GM18858 (cell line): ENCODE data around the gene VPS26A.
"Not testable (repeated sequence)": the region's sequence is repeated elsewhere in the genome, so short reads cannot be mapped to it uniquely, and the experiment has no call there.

Experiments used
- ATAC-seq: cut with Tn5 transposase; IDR thresholded peaks from one replicate; pipeline ENCODE4 v1.9.1; 2021; ENCODE audit not compliant: unreplicated experiment

Gene VPS26A

GRCh38 chr10:69102440-69102839 lies 21.5 kb upstream of the VPS26A start:
- ATAC-seq, result no peak

DNA sequence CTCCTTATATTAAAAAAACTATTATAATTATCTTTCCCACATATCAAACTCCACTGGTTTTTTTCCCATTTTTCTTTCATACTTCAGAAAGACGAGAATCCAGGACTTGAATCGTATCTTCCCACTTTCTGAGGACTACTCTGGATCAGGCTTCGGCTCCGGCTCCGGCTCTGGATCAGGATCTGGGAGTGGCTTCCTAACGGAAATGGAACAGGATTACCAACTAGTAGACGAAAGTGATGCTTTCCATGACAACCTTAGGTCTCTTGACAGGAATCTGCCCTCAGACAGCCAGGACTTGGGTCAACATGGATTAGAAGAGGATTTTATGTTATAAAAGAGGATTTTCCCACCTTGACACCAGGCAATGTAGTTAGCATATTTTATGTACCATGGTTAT lies 20.2 kb upstream of the VPS26A start:
- ATAC-seq, result no peak

- no peak for ATAC-seq
Observed at GRCh38 chr10:69104994-69105790, 18.8 kb upstream of the VPS26A start.

DNA sequence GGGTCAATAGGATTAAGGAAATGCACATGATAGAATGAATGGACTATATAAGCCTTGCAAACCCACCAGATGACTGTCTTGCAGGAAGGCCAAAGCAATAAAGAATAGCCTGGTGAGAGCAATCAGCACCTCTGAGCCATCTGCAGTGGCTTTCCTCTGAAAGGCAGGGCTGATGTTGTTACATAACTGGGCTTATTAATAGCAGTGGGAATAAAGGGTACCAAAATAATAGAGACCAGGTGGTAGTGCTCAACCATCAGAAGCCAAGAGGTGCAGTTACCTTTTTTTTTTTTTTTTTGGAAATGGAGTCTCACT lies 16.8 kb upstream of the VPS26A start:
- ATAC-seq, result no peak

DNA sequence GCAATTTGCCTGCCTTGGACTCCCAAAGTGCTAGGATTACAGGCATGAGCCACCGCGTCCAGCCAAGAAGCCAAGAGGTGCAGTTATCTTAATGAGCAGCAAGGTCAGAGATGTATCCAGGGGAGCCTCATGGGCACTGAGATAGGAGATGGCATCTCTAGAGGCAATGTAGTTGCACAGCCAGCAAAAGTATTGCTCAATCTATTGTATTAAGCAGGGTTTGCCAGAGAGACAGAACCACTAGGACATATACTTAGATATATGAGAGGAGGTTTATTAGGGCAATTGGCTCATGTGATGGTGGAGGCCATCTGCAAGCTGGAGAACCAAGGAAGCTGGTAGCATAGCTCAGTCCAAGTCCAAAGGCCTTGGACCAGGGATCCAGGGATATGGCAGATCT lies 16.3 kb upstream of the VPS26A start:
- ATAC-seq, result no peak

GRCh38 chr10:69119896-69120295 lies 4.1 kb upstream of the VPS26A start:
- no peak for ATAC-seq

DNA sequence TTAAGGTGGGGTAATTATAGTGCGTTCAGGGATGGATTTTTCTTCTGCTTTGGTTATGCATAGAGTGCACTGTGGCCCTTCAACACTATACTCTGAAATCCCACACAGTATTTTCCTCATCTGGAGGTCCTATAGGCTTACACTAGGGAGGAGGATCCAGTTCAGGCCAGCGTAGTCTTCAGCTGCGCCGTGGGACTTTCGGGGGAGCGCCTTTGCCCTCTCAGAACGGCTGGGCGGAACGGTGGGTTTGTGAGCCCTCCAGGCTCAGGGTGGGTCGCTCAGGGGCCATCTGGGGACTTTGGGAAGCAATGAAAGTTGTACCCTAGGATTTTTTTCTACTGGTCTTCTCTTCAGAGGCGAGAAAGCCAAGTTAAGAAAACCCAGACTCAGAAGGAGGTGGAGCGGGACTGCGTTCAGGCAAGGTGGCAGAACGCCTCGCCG lies 652 bp upstream of the VPS26A start:
- peak; percentile 24 for ATAC-seq

DNA sequence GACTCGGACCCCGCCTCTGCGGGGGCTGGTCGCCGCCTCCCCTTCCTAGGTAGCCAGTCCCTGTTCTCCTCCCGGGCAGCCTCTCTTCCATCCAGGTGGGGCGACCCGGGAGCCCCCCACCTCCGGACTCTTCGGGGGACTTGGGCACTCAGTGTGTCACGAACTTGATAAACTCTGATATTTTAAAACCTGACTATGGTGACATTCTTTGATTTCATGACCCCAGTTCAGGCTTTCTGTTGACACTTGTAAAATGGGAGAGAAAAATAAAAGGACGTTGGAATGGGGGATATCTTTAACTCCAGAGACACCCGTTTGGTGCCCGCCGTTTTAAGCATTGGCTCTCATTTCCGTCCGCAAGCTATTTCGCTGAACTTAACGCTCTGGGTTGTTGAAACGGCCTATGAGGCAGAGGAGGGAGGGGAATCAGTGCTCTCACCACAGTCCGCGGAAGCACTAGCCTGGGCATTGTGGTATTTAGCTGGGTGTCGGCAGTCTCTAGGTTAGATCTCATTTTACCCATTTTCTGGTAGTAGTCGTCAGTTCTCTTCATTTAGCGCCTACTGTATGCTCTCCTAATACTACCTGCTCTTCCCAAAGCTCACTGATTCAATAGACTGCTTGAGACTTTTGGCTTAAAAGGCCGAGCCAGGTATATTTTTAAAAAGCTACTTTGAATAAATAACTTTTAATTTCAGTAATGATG lies 738 bp downstream of the VPS26A start:
- no peak for ATAC-seq

DNA sequence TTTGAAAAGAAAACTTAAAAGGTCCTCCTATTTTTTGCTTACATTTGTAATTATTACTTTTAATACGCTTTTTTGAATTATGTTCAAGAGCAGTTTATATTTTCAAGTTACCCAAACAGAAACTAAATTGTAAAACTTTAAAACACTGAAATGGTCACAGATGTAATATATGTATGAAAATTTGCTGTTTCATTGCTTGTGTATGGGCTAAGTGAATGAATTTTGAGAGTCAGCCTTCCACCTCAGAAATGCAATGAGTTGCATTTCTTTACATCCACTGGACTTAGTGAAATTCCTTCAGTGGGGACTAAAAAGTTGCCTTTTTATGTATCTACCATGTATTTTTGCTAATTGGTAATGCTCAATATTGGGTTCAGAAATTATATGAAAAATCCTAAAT lies 1.6 kb downstream of the VPS26A start:
- no peak for ATAC-seq

GRCh38 chr10:69130251-69130650 lies 6.3 kb downstream of the VPS26A start:
- no peak for ATAC-seq

DNA sequence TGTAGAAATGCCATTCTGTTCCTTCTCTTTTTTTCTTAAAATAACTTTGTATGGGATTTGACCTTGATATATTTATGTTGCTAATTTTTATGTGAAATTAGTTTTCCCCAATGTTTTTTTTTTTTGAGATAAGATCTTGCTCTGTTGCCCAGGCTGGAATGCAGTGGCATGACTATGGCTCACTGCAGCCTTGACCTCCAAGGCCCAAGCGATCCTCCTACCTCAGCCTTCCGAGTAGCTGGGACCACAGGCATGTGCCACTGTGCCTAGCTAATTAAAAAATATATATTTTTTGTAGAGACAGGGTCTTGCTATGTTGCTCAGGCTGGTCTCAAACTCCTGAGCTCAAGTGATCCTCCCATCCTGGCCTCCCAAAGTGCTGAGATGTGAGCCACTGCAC lies 16.0 kb downstream of the VPS26A start:
- ATAC-seq, result no peak

DNA sequence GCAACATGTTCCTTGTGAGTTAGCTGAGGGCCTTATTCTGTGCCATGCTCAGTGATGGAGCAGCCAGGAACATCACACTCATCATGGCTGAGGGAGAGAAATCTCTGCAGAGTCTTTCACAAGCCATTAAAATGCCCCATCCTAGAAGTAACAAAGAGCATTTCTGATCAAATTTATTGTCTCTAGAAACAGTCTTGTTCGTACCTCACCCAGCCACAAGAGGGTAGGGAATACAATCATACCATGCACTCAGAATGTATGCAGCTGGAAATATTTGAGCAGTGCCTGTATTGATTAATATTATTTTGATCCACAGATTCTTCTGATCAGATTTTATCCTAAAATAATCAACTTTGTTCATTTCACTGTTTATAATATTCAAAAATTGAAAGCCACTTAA lies 17.3 kb downstream of the VPS26A start:
- ATAC-seq, result no peak

DNA sequence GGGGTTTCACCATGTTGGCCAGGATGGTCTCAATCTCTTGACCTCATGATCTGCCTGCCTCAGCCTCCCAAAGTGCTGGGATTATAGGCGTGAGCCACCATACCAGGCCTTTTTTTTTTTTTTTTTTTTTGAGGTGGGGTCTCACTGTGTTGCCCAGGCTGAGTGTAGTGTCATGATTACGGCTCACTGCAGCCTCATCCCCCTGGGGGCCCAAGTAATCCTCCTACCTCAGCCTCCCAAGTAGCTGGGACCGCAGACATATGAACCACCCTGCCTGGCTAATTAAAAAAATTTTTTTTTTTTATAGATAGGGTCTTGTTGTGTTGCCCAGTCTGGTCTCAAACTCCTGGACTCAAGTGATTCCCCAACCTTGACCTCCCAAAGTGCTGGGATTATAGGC lies 18.1 kb downstream of the VPS26A start:
- ATAC-seq, result not testable (repeated sequence)

DNA sequence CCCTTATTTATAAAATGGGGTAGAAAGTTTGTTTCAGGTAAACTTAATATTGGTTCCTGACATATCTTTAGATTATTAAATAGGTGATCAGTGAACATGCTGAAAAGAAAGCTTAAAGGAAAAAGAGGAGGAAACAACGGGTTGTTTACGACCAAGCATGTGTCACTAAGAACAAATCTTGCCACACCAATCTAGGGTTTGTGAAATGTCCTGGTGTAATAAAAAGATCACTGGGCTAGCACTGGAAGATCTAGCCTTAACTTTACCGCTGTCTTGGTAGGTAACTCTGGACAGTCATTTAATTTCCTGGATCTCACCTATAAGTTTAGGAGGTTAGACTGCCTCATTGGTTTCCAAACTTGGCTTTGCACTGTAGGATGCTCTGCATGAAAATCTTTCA lies 19.0 kb downstream of the VPS26A start:
- ATAC-seq, result no peak

DNA sequence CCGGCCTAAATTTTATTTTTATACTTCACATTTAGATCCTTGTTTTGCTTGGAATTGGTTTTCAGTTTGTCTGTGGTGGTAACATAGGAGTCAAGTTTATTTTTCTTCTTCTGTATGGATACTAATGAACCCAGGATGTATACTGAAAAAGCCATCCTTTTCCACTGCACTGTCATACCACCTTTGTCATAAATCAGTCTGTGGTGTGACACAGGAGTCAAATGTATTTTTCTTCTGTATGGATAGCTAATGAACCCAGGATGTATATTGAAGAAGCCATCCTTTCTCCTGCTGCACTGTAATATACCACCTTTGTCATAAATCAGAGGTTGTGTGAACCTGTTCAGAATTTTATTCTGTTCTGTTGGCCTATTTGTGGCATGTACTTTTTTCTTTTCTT lies 21.4 kb downstream of the VPS26A start:
- no peak for ATAC-seq

DNA sequence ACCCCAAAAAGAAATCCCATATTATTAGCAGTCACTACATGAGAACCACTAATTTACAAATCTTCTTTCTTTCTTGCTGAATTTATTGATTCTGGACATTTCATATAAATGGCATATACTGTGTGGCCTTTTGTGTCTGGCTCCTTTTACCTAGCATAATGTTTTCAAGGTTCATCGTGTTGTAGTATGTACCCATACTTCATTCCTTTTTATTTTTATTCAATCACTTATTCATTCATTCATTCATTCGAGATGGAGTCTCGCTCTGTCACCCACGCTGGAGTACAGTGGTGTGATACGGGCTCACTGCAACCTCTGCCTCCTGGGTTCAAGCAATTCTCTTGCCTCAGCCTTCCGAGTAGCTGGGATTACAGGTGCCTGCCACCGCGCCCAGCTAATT lies 21.9 kb downstream of the VPS26A start:
- no peak for ATAC-seq

- no peak for ATAC-seq
Observed at GRCh38 chr10:69146759-69147158, 22.8 kb downstream of the VPS26A start.

GRCh38 chr10:69151984-69152383 lies 28.0 kb downstream of the VPS26A start:
- ATAC-seq, result no peak

DNA sequence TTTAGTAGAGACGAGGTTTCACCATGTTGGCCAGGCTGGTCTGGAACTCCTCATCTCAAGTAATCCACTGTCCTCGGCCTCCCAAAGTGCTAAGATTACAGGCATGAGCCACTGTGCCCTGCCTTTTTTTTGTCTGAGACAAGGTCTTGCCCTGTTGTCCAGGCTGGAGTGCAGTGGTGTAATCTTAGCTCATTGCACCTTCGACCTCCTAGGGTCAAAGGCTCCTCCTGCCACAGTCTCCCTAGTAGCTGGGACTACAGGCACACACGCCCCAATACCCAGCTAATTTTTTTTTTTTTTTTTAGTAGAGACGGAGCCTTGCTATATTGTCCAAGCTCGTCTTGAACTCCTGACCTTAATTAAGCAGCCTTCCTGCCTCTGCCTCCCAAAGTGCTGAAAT lies 29.2 kb downstream of the VPS26A start:
- no peak for ATAC-seq

GRCh38 chr10:69160809-69161241 lies 36.8 kb downstream of the VPS26A start:
- ATAC-seq, result no peak

GRCh38 chr10:69168493-69168892 lies 44.5 kb downstream of the VPS26A start:
- no peak for ATAC-seq

- ATAC-seq, result no peak
Observed at GRCh38 chr10:69172241-69172982, 48.4 kb downstream of the VPS26A start.
